IMR-90 (cell line): ENCODE results near the gene ANAPC1.
"Not testable (repeated sequence)": the region's sequence is repeated elsewhere in the genome, so short reads cannot be mapped to it uniquely, and the experiment has no call there.

Source experiments
- CEBPB ChIP-seq: IDR thresholded peaks from 2 replicates; pipeline ENCODE4 v1.6.1; 2012; ENCODE audit warnings: low read depth, low read length, improper control_type of control experiment
- MAFK ChIP-seq: IDR thresholded peaks from 2 replicates; pipeline ENCODE4 v1.6.1; 2012; ENCODE audit warnings: low read depth, low read length, improper control_type of control experiment
- MAZ ChIP-seq: IDR thresholded peaks from 2 replicates; pipeline ENCODE4 v1.6.1; 2012; ENCODE audit warnings: low read depth, mild to moderate bottlenecking, low read length, improper control_type of control experiment, moderate library complexity, borderline replicate concordance
- POLR2A ChIP-seq: IDR thresholded peaks from 2 replicates; pipeline ENCODE4 v1.6.1; 2012; ENCODE audit warnings: mild to moderate bottlenecking, low read depth, low read length
- RAD21 ChIP-seq: IDR thresholded peaks from 2 replicates; pipeline ENCODE4 v1.6.1; 2012; ENCODE audit warnings: low read length, improper control_type of control experiment
- RFX5 ChIP-seq: IDR thresholded peaks from 2 replicates; pipeline ENCODE4 v1.8.0; 2012; ENCODE audit warnings: low read depth, mild to moderate bottlenecking, low read length, moderate library complexity
- SMC3 ChIP-seq: fragments of 150-350 bp; IDR thresholded peaks from 2 replicates; pipeline ENCODE4 v1.6.1; 2016; ENCODE audit warnings: low read depth, mild to moderate bottlenecking, antibody characterized with exemption, low read length, moderate library complexity
- TF ChIP-seq, protein P1 (sequence below): conservative IDR thresholded peaks from 2 replicates; pipeline ENCODE4 v1.5.1; 2012; ENCODE audit warnings: mild to moderate bottlenecking, low read depth, low read length, improper control_type of control experiment
- TF ChIP-seq, protein P2 (sequence below): fragments of 150-350 bp; IDR thresholded peaks from 2 replicates; pipeline ENCODE4 v1.6.1; 2017; ENCODE audit warnings: mild to moderate bottlenecking, antibody characterized with exemption, low read length, low read depth

DNA sequence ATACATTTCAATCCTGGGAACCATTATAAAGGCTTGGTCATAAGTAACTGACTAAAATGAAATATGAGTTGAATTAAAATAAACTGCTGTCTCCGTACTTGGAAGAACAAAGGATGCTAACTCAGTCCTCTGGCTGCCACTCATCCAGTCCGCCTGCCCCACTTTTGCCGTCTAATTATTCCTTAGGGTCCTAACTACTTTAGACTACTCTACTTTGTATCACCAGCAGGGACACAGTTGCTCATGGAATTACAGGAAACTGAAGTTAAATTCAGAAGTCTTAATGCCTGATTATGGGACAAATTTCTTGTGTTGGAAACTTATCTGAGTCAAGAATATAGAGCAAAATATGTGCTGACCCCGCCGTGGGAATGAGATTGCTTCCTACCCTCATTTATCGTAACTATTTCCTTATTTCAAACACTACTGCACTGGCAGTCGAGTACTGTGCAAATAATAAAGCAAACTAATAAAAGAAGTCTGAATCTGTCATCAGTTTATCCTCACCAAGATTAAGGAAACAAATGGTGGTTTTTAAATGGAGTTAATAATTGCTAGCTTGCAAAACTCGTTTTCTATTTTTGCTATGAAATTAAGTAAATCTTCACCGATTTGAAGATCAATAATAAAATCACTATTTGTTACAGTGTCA, 102.4 kb downstream of the ANAPC1 start:
- not testable (repeated sequence) for TF ChIP-seq POLR2A, SMC3, MAZ, RAD21, CEBPB, MAFK, RFX5
- TF ChIP-seq, protein P1, sequence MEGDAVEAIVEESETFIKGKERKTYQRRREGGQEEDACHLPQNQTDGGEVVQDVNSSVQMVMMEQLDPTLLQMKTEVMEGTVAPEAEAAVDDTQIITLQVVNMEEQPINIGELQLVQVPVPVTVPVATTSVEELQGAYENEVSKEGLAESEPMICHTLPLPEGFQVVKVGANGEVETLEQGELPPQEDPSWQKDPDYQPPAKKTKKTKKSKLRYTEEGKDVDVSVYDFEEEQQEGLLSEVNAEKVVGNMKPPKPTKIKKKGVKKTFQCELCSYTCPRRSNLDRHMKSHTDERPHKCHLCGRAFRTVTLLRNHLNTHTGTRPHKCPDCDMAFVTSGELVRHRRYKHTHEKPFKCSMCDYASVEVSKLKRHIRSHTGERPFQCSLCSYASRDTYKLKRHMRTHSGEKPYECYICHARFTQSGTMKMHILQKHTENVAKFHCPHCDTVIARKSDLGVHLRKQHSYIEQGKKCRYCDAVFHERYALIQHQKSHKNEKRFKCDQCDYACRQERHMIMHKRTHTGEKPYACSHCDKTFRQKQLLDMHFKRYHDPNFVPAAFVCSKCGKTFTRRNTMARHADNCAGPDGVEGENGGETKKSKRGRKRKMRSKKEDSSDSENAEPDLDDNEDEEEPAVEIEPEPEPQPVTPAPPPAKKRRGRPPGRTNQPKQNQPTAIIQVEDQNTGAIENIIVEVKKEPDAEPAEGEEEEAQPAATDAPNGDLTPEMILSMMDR: not testable (repeated sequence)
- TF ChIP-seq, protein P2, sequence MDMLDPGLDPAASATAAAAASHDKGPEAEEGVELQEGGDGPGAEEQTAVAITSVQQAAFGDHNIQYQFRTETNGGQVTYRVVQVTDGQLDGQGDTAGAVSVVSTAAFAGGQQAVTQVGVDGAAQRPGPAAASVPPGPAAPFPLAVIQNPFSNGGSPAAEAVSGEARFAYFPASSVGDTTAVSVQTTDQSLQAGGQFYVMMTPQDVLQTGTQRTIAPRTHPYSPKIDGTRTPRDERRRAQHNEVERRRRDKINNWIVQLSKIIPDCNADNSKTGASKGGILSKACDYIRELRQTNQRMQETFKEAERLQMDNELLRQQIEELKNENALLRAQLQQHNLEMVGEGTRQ: not testable (repeated sequence)
